Left forelimb (tissue), 1 donor: ENCODE measurements around the gene PHAX.
"Not testable (repeated sequence)": the region's sequence is repeated elsewhere in the genome, so short reads cannot be mapped to it uniquely, and the experiment has no call there.

Source experiments
- DNase-seq: peaks from one replicate; pipeline ENCODE4 v3.0.0-alpha.2; 2018; ENCODE audit warnings: low spot score

The PHAX gene

DNA sequence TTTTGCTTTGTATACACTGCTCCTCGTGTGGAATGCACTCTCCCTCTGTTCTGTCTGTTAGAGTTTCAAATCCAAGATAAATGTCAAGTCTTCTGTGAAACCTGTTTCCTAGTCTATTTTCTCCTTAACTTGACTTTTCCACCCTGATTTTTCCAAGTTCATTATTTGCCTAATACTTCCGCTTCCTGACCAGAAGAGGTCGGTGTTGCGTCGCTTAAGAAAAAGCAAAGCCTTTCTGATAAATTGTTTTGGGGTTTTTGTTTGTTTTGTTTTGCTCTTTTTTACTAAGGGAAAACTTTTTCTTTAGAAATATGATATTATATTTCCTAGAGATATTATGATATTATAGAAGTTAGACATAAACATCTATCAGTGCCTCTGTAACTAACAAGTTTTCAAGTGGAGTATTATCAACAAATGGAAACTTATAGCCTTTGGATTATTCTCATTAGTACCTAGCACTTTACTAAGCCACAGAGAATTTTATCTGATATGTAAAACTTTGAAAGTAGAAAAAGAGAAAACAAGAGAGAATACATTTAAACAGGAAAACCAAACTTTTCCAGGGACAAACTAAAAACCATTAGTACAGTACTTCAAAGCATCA lies 55.8 kb downstream of the PHAX start:
- DNase-seq = no peak

DNA sequence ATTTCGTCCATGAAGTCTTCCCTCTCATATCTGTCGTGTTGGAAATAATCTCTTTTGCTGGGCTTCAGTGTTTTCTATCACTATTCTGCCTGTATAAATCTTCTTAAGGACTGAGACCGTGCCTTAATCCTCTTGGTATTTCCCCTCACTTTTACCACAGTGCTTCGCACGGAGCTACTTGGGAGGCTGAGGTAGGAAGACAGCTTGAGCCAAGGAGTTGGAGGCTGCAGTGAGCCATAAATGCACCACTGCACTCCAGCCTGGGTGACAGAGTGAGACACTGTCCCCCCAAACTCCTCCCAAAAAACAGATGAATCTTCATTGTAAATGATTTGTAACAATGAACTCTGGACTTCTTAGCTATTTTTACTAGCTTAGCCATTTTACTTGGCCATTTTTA lies 57.8 kb downstream of the PHAX start:
- DNase-seq = no peak

DNA sequence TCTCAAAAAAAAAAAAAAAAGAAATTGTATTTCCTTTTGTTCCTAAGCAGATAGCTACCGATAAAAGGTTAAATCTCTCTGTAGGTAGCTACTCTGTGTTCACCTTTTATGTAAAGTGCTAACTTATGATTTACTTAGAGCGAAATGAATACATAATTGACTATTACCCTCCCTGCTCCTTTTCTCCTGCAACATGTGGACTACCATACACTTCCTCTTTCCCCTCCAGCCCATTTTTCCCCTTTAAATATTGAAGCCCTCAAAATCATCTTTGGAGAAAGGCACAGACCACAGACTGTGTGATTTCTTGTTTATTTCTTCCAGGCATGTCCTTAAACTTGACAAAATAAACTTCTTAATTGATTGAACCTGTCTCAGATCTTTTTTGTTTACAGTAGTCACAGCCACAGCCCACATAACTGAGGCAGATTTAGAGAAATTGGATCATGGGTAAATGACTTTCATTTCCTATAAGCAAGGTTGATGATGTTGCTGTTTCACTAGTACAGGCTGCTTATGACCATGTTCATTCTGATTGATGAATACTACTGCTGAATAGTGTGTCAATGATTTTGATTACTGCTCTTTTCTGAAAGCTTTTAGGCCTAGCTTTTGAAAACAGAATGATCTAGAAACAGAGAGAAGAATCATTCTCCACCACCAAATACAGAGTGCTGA lies 59.2 kb downstream of the PHAX start:
- DNase-seq = no peak

DNA sequence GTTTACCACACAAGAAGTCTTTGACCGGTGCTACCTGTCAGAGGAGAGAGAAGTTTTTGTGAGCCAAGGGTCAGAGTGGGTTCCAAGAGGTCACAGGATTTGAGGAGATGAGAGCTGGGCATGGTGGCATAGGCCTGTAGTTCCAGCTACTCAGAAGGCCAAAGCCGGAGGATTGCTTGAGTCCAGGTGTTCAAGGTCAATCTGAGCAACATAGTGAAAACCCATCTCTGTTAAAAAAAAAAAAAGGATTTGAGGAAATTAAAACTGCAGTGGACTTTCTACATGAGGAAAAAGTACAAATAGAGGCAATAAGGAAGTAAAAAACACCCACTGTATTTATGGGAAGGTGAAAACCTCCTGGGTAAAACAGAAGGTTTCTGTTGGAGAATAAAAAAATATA lies 63.8 kb downstream of the PHAX start:
- DNase-seq = no peak

DNA sequence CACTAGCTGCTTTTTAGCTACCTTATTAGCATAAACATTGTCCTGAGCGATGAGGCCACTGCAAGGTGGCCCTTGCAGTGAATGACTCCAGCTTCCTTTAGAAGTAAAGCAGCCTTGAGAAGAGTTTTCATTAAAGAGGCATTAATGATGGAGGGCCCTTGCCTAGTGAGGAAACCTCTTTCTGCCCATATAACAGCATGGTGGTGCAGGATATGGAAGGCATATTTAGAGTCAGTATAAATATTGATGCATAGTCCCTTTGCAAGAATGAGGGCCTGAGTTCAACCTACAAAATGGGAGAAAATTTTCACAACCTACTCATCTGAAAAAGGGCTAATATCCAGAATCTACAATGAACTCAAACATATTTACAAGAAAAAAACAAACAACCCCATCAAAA lies 69.4 kb downstream of the PHAX start:
- not testable (repeated sequence) for DNase-seq

DNA sequence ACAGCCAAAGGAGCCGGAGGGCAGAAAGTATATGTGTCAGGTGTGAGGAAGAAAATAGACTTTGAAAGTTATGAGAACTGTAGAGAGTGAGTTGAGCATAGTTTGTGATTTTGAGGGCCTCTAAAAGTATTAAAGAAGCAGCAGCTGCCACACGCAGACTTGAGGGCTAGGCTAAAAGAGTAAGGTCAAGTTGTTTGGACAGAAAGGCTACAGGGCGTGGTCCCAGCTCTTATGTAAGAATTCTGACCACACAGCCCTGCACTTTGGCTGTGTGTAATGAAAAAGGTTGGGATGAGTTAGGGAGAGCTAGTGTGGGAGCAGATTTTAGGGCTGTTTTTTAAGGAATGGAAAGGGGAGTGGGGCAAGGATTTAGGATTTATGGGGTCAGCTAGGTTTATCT lies 70.9 kb downstream of the PHAX start:
- DNase-seq = not testable (repeated sequence)

DNA sequence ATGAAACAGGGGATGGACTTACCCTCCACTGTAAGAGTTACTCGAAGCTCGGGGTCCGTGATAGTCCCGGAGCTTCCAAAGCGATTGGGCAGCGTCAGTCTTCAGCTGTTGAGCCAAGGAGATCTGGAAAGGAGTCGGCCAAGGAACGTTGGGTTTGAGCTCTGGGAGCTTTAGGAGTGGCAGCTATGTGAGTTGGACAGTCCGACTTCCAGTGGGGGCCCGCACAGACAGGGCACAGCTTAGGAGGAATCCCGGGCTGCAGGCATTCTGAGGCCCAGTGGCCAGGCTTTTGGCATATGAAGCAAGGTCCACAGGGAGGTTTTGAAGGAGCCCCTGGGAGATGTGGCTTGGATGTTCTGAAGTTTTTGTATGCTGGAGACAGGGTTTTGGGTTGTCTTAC lies 72.7 kb downstream of the PHAX start:
- DNase-seq = no peak

DNA sequence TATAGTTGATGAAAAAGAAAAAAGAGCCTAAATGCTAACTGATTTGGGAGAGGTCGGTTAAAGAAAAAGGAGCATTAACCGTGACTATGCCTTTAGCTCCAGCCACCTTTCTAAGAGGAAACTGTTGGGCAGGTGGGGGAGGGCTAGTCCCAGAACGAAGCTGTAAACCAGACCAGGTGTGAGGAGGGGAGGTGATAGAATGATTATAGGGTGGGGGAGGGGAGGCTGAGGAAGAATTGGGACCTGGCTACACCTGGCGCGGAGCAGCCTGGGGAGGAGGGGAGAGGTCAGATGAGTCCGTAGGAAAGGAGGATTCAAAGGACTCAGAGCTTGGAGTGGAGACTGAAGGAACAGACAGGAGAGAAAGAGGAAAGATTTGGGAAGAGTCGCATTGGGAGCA lies 73.4 kb downstream of the PHAX start:
- DNase-seq = no peak

DNA sequence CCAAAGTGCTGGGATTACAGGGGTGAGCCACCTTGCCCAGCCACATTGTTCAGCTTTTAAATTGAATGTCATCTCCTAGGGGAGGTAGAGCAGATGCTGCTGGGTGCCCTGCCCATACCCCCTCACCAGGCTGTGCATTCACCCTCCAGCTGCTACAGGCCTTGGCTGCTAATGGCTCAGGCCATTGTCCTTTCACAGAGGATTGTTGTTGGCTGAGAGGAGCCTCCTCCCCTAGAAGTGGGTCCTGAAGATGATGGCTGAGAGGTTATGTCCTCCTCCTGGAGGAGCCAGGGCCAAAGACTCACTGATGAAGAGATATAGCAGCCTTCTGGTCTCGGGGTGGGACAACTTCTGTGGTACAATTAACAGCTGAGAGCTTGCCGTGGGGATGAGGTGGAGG lies 74.6 kb downstream of the PHAX start:
- no peak for DNase-seq

DNA sequence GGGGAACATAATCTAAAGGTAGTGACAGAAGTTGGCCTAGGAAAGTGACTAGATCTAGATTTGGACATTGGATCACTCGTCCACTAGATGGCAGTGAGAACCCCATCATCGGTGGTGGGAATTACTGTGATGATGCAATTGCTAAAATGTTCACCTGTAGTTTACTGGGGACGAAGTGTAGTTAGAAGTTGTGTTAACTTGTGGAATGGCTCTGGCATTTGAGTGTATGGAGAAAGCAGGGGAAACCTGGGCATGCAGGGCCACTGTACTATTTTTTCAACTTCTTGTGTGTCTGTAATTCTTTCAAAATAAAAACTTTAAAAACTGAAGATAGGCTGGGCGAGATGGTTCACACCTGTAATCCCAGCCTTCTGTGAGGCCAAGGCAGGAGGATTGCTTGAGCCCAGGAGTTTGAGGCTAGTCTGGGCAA lies 75.5 kb downstream of the PHAX start:
- DNase-seq = no peak
